GM12875 (cell line): ENCODE data around the gene DZANK1.
"Not testable (repeated sequence)": the region's sequence is repeated elsewhere in the genome, so short reads cannot be mapped to it uniquely, and the experiment has no call there.

Experiments
- H3K4me3 ChIP-seq: one replicate; pipeline ENCODE4 v1.5.1; 2011; ENCODE audit warnings: low read depth, low read length, control low read depth
- TF ChIP-seq, protein P1 (sequence below): IDR thresholded peaks from 2 replicates; pipeline ENCODE4 v1.5.1; 2011; ENCODE audit warnings: low read depth, mild to moderate bottlenecking, control low read depth, inconsistent platforms, low read length, moderate library complexity, borderline replicate concordance; ENCODE audit not compliant: insufficient read depth

The DZANK1 gene

DNA sequence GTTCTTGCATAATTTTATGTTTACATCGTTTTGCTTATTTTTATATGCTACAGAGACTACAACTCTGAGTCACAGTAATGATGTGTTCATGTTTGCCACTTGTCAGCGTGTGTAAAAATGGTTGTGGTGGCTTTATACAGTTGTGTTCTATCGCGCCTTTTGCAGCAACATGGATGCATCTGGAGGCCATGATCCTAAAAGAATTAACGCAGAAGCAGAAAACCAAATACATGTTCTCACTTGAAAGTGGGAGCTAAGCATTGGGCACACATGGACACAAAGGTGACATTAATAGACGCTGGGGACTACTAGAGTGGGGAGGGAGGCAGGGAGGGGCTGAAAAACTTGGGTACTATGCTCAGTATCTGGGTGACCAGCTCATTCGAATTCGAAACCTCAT, 39.9 kb upstream of the DZANK1 start:
- TF ChIP-seq, protein P1, sequence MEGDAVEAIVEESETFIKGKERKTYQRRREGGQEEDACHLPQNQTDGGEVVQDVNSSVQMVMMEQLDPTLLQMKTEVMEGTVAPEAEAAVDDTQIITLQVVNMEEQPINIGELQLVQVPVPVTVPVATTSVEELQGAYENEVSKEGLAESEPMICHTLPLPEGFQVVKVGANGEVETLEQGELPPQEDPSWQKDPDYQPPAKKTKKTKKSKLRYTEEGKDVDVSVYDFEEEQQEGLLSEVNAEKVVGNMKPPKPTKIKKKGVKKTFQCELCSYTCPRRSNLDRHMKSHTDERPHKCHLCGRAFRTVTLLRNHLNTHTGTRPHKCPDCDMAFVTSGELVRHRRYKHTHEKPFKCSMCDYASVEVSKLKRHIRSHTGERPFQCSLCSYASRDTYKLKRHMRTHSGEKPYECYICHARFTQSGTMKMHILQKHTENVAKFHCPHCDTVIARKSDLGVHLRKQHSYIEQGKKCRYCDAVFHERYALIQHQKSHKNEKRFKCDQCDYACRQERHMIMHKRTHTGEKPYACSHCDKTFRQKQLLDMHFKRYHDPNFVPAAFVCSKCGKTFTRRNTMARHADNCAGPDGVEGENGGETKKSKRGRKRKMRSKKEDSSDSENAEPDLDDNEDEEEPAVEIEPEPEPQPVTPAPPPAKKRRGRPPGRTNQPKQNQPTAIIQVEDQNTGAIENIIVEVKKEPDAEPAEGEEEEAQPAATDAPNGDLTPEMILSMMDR: no peak
- peak overlapping the region; percentile 66 for H3K4me3 ChIP-seq

DNA sequence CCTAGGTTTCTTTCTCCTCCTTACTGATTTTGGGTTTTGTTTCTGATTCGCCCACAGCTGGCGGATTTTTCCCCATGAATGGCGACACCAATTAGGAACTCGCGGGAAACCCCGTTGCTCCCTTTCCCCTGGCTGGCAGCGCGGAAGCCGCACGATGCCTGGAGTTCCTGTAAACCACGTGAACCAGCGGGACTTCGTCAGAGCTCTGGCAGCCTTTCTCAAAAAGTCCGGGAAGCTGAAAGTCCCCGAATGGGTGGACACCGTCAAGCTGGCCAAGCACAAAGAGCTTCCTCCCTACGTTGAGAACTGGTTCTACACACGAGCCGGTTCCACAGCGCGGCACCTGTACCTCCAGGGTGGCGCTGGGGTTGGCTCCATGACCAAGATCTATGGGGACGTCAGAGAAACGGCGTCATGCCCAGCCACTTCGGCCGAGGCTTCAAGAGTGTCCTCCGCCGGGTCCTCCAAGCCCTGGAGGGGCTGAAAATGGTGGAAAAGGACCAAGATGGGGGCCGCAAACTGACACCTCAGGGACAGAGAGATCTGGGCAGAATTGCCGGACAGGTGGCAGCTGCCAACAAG, 37.7 kb upstream of the DZANK1 start:
- no peak overlapping the region for H3K4me3 ChIP-seq
- TF ChIP-seq, protein P1: no peak

DNA sequence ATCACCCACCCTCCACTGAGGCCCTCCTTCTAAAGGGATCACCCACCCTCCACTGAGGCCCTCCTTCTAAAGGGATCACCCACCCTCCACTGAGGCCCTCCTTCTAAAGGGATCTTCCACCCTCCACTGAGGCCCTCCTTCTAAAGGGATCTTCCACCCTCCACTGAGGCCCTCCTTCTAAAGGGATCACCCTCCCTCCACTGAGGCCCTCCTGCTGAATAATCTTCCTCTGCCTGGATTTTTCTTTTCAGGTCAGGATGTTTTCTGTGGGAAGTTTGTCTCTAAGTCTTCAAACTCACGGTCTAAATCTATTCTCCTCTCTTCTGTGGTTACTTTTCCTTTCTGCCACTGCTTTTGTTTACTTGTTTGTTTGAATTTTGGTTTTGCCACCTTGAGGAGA, 34.8 kb upstream of the DZANK1 start:
- not testable (repeated sequence) for H3K4me3 ChIP-seq

DNA sequence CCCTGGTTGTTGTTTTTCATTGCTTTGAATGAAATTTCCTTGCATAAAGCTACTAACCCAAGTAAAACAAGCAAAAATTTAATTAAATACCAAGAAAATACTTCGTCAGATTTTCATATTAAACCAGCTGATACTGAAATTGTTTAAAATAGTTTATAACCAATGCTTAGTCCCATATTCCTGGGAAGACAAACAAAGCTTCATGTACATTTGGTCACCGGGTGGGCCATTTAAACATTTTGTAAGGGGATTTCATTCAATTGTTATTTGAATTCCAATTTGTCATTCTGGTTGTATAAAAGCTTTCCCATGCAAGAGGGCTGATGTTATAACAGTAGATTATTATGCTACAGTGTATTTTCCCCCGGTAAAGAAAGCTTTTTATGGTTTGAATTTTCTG, 30.8 kb upstream of the DZANK1 start:
- TF ChIP-seq, protein P1: no peak
- no peak overlapping the region for H3K4me3 ChIP-seq

DNA sequence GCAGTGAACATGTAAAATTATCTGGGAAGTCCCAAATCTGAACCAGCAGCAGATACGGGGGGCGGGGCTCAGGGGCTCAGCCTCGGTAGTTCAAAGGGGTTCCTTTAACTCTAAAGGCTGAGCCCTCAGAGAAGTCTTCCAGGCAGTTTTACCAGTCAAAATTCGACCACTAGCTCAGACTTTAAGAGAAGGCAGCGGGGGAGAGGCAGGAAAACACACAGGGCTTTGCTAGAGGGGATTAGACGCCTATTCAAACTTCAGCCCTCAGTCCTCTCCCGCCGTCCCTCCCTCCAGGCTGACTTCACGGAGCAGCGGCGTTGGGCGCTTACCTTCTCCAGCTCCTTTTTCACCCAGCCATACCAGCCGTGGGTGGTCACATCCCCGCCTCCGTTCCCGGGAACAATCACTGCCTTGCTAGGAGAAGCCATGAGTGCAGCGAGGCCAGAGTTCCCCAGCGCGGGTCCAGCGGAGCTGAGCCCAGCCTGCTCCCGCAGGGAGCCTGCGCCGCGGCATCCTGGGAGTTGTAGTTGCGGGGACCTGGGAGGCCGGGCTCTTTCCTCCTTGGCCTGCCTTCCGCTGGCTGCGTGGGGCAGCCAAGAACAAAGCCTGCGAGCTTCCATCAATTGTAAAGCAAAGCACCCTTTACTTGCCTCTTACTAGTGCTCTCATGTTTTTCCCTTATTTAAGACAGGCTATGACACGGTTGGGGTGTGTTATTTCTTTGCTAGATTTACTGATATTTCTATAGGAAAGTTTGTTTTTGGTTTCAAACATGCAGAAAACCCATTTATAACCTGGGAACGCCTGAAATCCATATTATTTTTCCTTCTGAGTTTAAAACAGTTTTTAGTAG, 30.1 kb upstream of the DZANK1 start, which contains the start of gene RBBP9:
TSS of gene RBBP9 (minus strand) at position 486 of the 853 bp plus-strand sequence. CDS start at position 428, 58 bp downstream.
- H3K4me3 ChIP-seq: peak within 1 kb of the TSS; percentile 68
- TF ChIP-seq, protein P1: no peak

DNA sequence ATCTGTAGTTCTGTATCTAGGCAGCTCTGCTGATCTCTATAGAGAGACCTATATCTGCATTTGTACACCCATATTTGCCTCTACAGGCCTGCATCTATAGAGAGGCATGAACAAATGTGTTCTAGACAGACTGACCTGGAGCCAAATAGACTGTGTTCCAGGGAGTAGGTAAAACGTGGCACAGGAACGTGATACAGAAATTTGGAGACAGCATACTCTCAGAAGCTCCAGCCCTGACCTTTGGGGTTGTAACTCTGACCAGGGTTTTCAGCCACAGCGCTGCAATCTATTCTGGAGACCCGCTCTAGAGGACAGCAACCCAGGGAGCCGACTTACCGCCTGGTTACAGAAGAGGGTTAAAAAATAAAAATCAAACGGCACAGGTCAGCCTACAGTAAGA, 29.2 kb upstream of the DZANK1 start:
- H3K4me3 ChIP-seq: no peak overlapping the region
- TF ChIP-seq, protein P1: no peak

DNA sequence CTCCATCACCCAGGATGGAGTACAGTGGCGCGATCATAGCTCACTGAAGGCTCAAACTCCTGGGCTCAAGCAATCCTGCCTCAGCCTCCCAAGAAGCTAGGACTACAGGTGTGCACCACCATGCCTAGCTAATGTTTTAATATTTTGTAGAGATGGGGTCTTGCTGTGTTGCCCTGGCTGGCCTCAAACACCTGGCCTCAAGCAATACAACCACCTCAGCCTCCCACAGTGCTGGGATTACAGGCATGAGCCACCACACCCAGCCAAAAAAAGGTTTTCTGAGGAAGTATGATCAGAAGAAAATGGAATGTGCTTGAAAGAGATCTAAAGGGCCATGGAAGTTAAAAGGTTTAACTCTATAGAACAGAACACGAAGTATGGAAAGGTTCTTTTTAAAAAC, 21.5 kb upstream of the DZANK1 start:
- TF ChIP-seq, protein P1: no peak

More for the DNA sequence above, 21.5 kb upstream of the DZANK1 start:
- H3K4me3 ChIP-seq: no peak overlapping the region
